HepG2 (cell line): Measurements from ENCODE around the gene UBE2Q1. TPM values are rescaled to one million over a fixed set of nuclear protein-coding genes. Genes with fewer than 3 reads are reported as not detected.

Experiments
- ATAD3A ChIP-seq: sonication (generic); formaldehyde crosslinking; IDR thresholded peaks from 2 replicates; pipeline ENCODE4 v1.4.0; 2020; ENCODE audit warnings: missing genetic modification reagents
- NKX3-1 ChIP-seq: sonication (generic); formaldehyde crosslinking; IDR thresholded peaks from 2 replicates; pipeline ENCODE4 v1.5.0; 2020; ENCODE audit warnings: missing genetic modification reagents
- PPARG ChIP-seq: conservative IDR thresholded peaks from 2 replicates; pipeline ENCODE4 v1.6.1; 2016; ENCODE audit warnings: missing biosample characterization, missing genetic modification reagents
- RORA ChIP-seq: sonication (generic); formaldehyde crosslinking; IDR thresholded peaks from 2 replicates; pipeline ENCODE4 v1.5.0; 2020; ENCODE audit warnings: mild to moderate bottlenecking, missing genetic modification reagents, moderate library complexity
- SIN3A ChIP-seq: IDR thresholded peaks from 2 replicates; pipeline ENCODE4 v1.6.1; 2011; ENCODE audit warnings: low read depth, mild to moderate bottlenecking, control low read depth, low read length, borderline replicate concordance
- SMAD1 ChIP-seq: sonication (generic); formaldehyde crosslinking; IDR thresholded peaks from 2 replicates; pipeline ENCODE4 v1.4.0; 2020; ENCODE audit warnings: missing genetic modification reagents, low read depth, mild to moderate bottlenecking, borderline replicate concordance
- SMARCC2 ChIP-seq: fragments of 450-650 bp; IDR thresholded peaks from 2 replicates; pipeline ENCODE4 v1.6.1; 2017; ENCODE audit warnings: antibody characterized with exemption, mild to moderate bottlenecking
- SRSF4 ChIP-seq: fragments of 200-400 bp; formaldehyde crosslinking; IDR thresholded peaks from one replicate; pipeline ENCODE4 v1.6.1; 2018; ENCODE audit warnings: mild to moderate bottlenecking, low read depth, low read length, moderate library complexity; ENCODE audit not compliant: poor library complexity, severe bottlenecking
- SYNCRIP ChIP-seq: fragments of 200-400 bp; formaldehyde crosslinking; IDR thresholded peaks from 2 replicates; pipeline ENCODE4 v1.6.1; 2018; ENCODE audit warnings: mild to moderate bottlenecking, low read depth, low read length; ENCODE audit not compliant: insufficient read depth
- TEAD2 ChIP-seq: sonication (generic); formaldehyde crosslinking; IDR thresholded peaks from 2 replicates; pipeline ENCODE4 v1.9.0; 2021; ENCODE audit warnings: missing genetic modification reagents
- TSC22D2 ChIP-seq: sonication (generic); formaldehyde crosslinking; IDR thresholded peaks from 2 replicates; pipeline ENCODE4 v1.5.1; 2020; ENCODE audit warnings: missing genetic modification reagents, mild to moderate bottlenecking, borderline replicate concordance
- ZKSCAN8 ChIP-seq: IDR thresholded peaks from 2 replicates; pipeline ENCODE4 v1.6.1; 2016; ENCODE audit warnings: borderline replicate concordance, missing genetic modification reagents, missing compliant biosample characterization
- ZNF446 ChIP-seq: sonication (generic); formaldehyde crosslinking; IDR thresholded peaks from 2 replicates; pipeline ENCODE4 v1.5.0; 2020; ENCODE audit warnings: mild to moderate bottlenecking, missing genetic modification reagents
- ZNF563 ChIP-seq: sonication (generic); formaldehyde crosslinking; IDR thresholded peaks from 2 replicates; pipeline ENCODE4 v1.8.0; 2022; ENCODE audit warnings: mild to moderate bottlenecking, moderate library complexity, missing genetic modification reagents
- ZNF883 ChIP-seq: sonication (generic); formaldehyde crosslinking; IDR thresholded peaks from 2 replicates; pipeline ENCODE4 v1.5.1; 2020; ENCODE audit warnings: mild to moderate bottlenecking, missing genetic modification reagents; ENCODE audit errors: not compliant biosample characterization
- ZSCAN12 ChIP-seq: sonication (generic); formaldehyde crosslinking; IDR thresholded peaks from 2 replicates; pipeline ENCODE4 v1.9.0; 2021; ENCODE audit warnings: mild to moderate bottlenecking, missing genetic modification reagents
- polyA plus RNA-seq, 8 experiments: library from polyadenylated mRNA; depleted of rRNA in 3 of 8; stranded (reverse) in 7 of 8; unstranded in 1 of 8; fragments of >200 nt; fragmentation: Illumina TruSeq in 4 of 8; extraction: Trizol in 4 of 8; gene quantifications; 2 replicates each; pipeline versions ENCODE4 v1.2.1 to v1.2.3, GENCODE V29; 2011 to 2016; ENCODE audit warnings: low read depth in 4 of 8, missing spikeins in 1 of 8, mixed read lengths in 1 of 8; ENCODE audit not compliant: insufficient read depth in 1 of 8
- total RNA-seq, 5 experiments: library from RNA; depleted of rRNA; stranded (reverse); fragments of >200 nt; fragmentation: Illumina TruSeq; extraction: Trizol; gene quantifications; 2 replicates each; pipeline ENCODE4 v1.2.3, GENCODE V29; 2016; ENCODE audit warnings: low read depth in 1 of 5
- TF ChIP-seq, protein P1 (sequence below): sonication (generic); formaldehyde crosslinking; IDR thresholded peaks from 2 replicates; pipeline ENCODE4 v1.4.0; 2020; ENCODE audit warnings: missing genetic modification reagents, borderline replicate concordance
- TF ChIP-seq, protein P2 (sequence below): sonication (generic); formaldehyde crosslinking; IDR thresholded peaks from 2 replicates; pipeline ENCODE4 v1.4.0; 2020; ENCODE audit warnings: missing genetic modification reagents, mild to moderate bottlenecking, borderline replicate concordance
- TF ChIP-seq, protein P3 (sequence below): sonication (generic); formaldehyde crosslinking; IDR thresholded peaks from 2 replicates; pipeline ENCODE4 v1.5.1; 2020; ENCODE audit warnings: missing genetic modification reagents, mild to moderate bottlenecking, borderline replicate concordance
- TF ChIP-seq, protein P4 (sequence below): sonication (generic); formaldehyde crosslinking; IDR thresholded peaks from 2 replicates; pipeline ENCODE4 v1.5.1; 2020; ENCODE audit warnings: mild to moderate bottlenecking, missing genetic modification reagents
- TF ChIP-seq, protein P5 (sequence below): IDR thresholded peaks from 2 replicates; pipeline ENCODE4 v1.6.1; 2016; ENCODE audit warnings: mild to moderate bottlenecking

UBE2Q1 gene
- total and polyA plus RNA-seq, 2 of the 13 experiments (the other 11 are each of a cell fraction or from before 2014, with no cell fraction given): 11.7 to 41.7 TPM

DNA sequence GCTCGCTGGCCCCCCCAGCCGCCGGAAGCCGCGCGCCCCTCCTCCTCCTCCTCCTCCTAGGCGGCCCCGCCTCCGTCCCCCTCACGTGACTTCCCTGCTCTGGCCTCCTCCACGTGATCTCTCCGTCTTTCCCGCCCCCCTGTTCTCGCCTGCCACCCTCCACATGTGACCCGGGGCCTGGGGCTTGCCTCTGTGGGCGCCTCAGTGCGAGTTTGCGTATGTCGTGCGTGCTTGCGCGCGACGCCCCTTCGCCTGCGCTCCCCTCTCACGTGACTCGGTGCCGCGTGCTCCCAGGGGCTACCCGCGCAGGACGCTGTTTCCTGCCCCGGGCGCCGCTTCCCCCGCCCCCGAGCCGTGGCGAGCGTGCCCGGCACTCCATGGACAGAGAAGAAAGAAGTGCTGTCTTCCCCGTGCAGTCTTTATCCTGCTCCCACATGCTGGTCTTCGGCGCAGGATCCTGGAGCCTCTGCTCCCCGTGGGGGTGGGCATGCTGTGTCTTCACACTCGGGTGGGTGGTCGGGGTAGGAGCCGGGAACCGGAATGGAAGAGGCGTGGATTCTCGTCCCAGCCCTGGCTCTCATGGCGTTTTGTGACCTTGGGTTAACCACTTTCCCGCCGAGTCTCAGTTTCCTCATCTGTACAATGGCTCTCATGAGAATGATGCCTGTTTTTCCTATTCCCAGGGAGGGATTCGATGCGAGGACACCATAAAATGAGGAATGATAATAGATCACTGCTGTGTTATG lies 431 bp upstream of the UBE2Q1 start (continued):
- TF ChIP-seq, protein P1, sequence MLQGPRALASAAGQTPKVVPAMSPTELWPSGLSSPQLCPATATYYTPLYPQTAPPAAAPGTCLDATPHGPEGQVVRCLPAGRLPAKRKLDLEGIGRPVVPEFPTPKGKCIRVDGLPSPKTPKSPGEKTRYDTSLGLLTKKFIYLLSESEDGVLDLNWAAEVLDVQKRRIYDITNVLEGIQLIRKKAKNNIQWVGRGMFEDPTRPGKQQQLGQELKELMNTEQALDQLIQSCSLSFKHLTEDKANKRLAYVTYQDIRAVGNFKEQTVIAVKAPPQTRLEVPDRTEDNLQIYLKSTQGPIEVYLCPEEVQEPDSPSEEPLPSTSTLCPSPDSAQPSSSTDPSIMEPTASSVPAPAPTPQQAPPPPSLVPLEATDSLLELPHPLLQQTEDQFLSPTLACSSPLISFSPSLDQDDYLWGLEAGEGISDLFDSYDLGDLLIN (CRISPR knock-in tag): peak; percentile 45; the same call in 1 of the 2 replicates
- TF ChIP-seq, protein P2, sequence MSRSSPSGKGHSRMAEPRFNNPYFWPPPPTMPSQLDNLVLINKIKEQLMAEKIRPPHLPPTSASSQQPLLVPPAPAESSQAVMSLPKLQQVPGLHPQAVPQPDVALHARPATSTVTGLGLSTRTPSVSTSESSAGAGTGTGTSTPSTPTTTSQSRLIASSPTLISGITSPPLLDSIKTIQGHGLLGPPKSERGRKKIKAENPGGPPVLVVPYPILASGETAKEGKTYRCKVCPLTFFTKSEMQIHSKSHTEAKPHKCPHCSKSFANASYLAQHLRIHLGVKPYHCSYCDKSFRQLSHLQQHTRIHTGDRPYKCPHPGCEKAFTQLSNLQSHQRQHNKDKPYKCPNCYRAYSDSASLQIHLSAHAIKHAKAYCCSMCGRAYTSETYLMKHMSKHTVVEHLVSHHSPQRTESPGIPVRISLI (CRISPR knock-in tag): peak; percentile 59; the same call in 1 of the 2 replicates
- TF ChIP-seq TSC22D2 (CRISPR knock-in tag) (peak; percentile 81; the same call in 1 of the 2 replicates), PPARG (CRISPR knock-in tag) (peak; percentile 51; the same call in 1 of the 2 replicates), ZSCAN12 (CRISPR knock-in tag) (no peak; the same call in 1 of the 2 replicates), SRSF4 (no peak), SIN3A (peak; percentile 33; the same call in 1 of the 2 replicates), TEAD2 (CRISPR knock-in tag) (peak; percentile 91), RORA (CRISPR knock-in tag) (no peak), ZNF563 (CRISPR knock-in tag) (peak; percentile 99), ZKSCAN8 (CRISPR knock-in tag) (no peak), ZNF446 (CRISPR knock-in tag) (peak; percentile 98), SMARCC2 (no peak), ATAD3A (CRISPR knock-in tag) (no peak), ZNF883 (CRISPR knock-in tag) (peak; percentile 100), SYNCRIP (no peak), NKX3-1 (CRISPR knock-in tag) (peak; percentile 98), SMAD1 (CRISPR knock-in tag) (peak; percentile 94; the same call in 1 of the 2 replicates)
- TF ChIP-seq, protein P3, sequence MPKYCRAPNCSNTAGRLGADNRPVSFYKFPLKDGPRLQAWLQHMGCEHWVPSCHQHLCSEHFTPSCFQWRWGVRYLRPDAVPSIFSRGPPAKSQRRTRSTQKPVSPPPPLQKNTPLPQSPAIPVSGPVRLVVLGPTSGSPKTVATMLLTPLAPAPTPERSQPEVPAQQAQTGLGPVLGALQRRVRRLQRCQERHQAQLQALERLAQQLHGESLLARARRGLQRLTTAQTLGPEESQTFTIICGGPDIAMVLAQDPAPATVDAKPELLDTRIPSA (CRISPR knock-in tag): peak; percentile 100
- TF ChIP-seq, protein P4, sequence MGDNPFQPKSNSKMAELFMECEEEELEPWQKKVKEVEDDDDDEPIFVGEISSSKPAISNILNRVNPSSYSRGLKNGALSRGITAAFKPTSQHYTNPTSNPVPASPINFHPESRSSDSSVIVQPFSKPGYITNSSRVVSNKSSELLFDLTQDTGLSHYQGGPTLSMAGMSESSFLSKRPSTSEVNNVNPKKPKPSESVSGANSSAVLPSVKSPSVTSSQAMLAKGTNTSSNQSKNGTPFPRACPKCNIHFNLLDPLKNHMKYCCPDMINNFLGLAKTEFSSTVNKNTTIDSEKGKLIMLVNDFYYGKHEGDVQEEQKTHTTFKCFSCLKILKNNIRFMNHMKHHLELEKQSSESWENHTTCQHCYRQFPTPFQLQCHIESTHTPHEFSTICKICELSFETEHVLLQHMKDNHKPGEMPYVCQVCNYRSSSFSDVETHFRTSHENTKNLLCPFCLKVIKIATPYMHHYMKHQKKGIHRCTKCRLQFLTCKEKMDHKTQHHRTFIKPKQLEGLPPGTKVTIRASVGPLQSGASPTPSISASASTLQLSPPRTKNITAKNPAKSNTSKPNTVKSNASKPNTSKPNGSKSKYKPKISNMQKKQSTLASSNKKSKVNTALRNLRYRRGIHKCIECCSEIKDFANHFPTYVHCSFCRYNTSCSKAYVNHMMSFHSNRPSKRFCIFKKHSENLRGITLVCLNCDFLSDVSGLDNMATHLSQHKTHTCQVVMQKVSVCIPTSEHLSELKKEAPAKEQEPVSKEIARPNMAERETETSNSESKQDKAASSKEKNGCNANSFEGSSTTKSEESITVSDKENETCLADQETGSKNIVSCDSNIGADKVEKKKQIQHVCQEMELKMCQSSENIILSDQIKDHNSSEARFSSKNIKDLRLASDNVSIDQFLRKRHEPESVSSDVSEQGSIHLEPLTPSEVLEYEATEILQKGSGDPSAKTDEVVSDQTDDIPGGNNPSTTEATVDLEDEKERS (CRISPR knock-in tag): peak; percentile 93
- TF ChIP-seq, protein P5, sequence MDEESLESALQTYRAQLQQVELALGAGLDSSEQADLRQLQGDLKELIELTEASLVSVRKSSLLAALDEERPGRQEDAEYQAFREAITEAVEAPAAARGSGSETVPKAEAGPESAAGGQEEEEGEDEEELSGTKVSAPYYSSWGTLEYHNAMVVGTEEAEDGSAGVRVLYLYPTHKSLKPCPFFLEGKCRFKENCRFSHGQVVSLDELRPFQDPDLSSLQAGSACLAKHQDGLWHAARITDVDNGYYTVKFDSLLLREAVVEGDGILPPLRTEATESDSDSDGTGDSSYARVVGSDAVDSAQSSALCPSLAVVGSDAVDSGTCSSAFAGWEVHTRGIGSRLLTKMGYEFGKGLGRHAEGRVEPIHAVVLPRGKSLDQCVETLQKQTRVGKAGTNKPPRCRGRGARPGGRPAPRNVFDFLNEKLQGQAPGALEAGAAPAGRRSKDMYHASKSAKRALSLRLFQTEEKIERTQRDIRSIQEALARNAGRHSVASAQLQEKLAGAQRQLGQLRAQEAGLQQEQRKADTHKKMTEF: peak; percentile 92
